Dermis blood vessel endothelial cell (primary cell): ENCODE measurements around the gene SLC39A9. TPM values are rescaled to one million over a fixed set of nuclear protein-coding genes. Genes with fewer than 3 reads are reported as not detected.
A peak's percentile ranks its signal among the peaks of the same experiment; 100 is the strongest.
"Not testable (repeated sequence)": the region's sequence is repeated elsewhere in the genome, so short reads cannot be mapped to it uniquely, and the experiment has no call there.

Source experiments
- DNase-seq: peaks from one replicate; pipeline ENCODE4 v3.0.0; 2010
- total RNA-seq: library from RNA; depleted of rRNA; stranded (reverse); fragments of >200 nt; gene quantifications from 2 replicates; pipeline ENCODE4 v1.2.3, GENCODE V29; 2014

The SLC39A9 gene
- total RNA-seq, 1 donor from 2014 or later, result 156 TPM

GRCh38 chr14:69428289-69428998 is 30.0 kb downstream of the SLC39A9 start:
- no peak for DNase-seq

GRCh38 chr14:69429643-69430042 is 31.2 kb downstream of the SLC39A9 start:
- DNase-seq, result no peak

GRCh38 chr14:69430306-69430939 is 31.9 kb downstream of the SLC39A9 start:
- DNase-seq, result no peak

- no peak for DNase-seq
These were observed 33.9 kb downstream of the SLC39A9 start for GRCh38 chr14:69432364-69432763.

- DNase-seq, result no peak
These were observed 41.2 kb downstream of the SLC39A9 start for GRCh38 chr14:69439521-69440270.

- DNase-seq, result no peak
These were observed 43.5 kb downstream of the SLC39A9 start for GRCh38 chr14:69441948-69442347.

GRCh38 chr14:69443296-69443805 is 44.9 kb downstream of the SLC39A9 start:
- peak; percentile 11 for DNase-seq

- no peak for DNase-seq
These were observed 50.7 kb downstream of the SLC39A9 start for GRCh38 chr14:69449216-69449615.

- DNase-seq, result no peak
These were observed 53.4 kb downstream of the SLC39A9 start for GRCh38 chr14:69451941-69452340.

GRCh38 chr14:69458350-69458749 is 59.9 kb downstream of the SLC39A9 start:
- no peak for DNase-seq

- DNase-seq, result no peak
These were observed 60.6 kb downstream of the SLC39A9 start for GRCh38 chr14:69459122-69459521.

- peak; percentile 93 for DNase-seq
These were observed 61.7 kb downstream of the SLC39A9 start for GRCh38 chr14:69460093-69460701.

- no peak for DNase-seq
These were observed 65.9 kb downstream of the SLC39A9 start for GRCh38 chr14:69464379-69464778.

GRCh38 chr14:69464829-69465228 is 66.3 kb downstream of the SLC39A9 start:
- DNase-seq, result peak; percentile 96

- peak; percentile 9 for DNase-seq
These were observed 70.5 kb downstream of the SLC39A9 start for GRCh38 chr14:69468949-69469348.

GRCh38 chr14:69471436-69471835 is 72.9 kb downstream of the SLC39A9 start:
- DNase-seq, result no peak

- DNase-seq, result no peak
These were observed 73.4 kb downstream of the SLC39A9 start for GRCh38 chr14:69471916-69472315.

GRCh38 chr14:69473260-69473659 is 74.8 kb downstream of the SLC39A9 start:
- no peak for DNase-seq

- no peak for DNase-seq
These were observed 75.5 kb downstream of the SLC39A9 start for GRCh38 chr14:69473946-69474345.

- DNase-seq, result peak; percentile 52
These were observed 76.8 kb downstream of the SLC39A9 start for GRCh38 chr14:69475194-69475818.

- DNase-seq, result peak; percentile 16
These were observed 78.4 kb downstream of the SLC39A9 start for GRCh38 chr14:69476824-69477450.

- not testable (repeated sequence) for DNase-seq
These were observed 79.6 kb downstream of the SLC39A9 start for GRCh38 chr14:69478055-69478454.
